Neural cell (in vitro differentiated cells): ENCODE results near the gene CDKN3. TPM values are rescaled to one million over a fixed set of nuclear protein-coding genes. Genes with fewer than 3 reads are reported as not detected.

Experiments used
- H2AFZ ChIP-seq: fragments of 200-600, 300-800 bp; sonication (generic), shearing (Covaris generic); 2 replicates; pipeline ENCODE4 v1.6.0; 2014; ENCODE audit warnings: low read depth, mild to moderate bottlenecking, antibody characterized with exemption, low read length, moderate library complexity
- H3F3A ChIP-seq: fragments of 200-600 bp; shearing (Covaris generic); 2 replicates; pipeline ENCODE4 v1.6.1; 2016; ENCODE audit warnings: mild to moderate bottlenecking, moderate library complexity, mixed read lengths, antibody characterized with exemption, low read length; ENCODE audit not compliant: insufficient read depth, poor library complexity, severe bottlenecking
- H3K27ac ChIP-seq: fragments of 200-600, 300-800 bp; sonication (generic), shearing (Covaris generic); 2 replicates; pipeline ENCODE4 v1.5.1; 2014; ENCODE audit warnings: mild to moderate bottlenecking, low read length, moderate library complexity
- H3K27me3 ChIP-seq: fragments of 300-800, 200-600 bp; sonication (generic), shearing (Covaris generic); 2 replicates; pipeline ENCODE4 v1.6.0; 2014; ENCODE audit warnings: mild to moderate bottlenecking, low read depth, low read length, moderate library complexity; ENCODE audit not compliant: insufficient read depth
- H3K36me3 ChIP-seq: fragments of 300-800, 200-600 bp; sonication (generic), shearing (Covaris generic); 2 replicates; pipeline ENCODE4 v1.5.1; 2014; ENCODE audit warnings: mild to moderate bottlenecking, antibody characterized with exemption, low read length, moderate library complexity; ENCODE audit not compliant: insufficient read depth
- H3K4me2 ChIP-seq: fragments of 300-800, 200-600 bp; sonication (generic), shearing (Covaris generic); 2 replicates; pipeline ENCODE4 v1.6.0; 2014; ENCODE audit warnings: mild to moderate bottlenecking, low read length
- H3K4me3 ChIP-seq: fragments of 300-800, 200-600 bp; sonication (generic), shearing (Covaris generic); 2 replicates; pipeline ENCODE4 v1.5.1; 2014; ENCODE audit warnings: mild to moderate bottlenecking, low read length, moderate library complexity
- H3K79me2 ChIP-seq: fragments of 200-600 bp; shearing (Covaris generic); replicated peaks from 2 replicates; pipeline ENCODE4 v1.6.0; 2014; ENCODE audit warnings: mild to moderate bottlenecking, low read length, moderate library complexity; ENCODE audit not compliant: insufficient read depth
- H3K9ac ChIP-seq: fragments of 300-800, 200-600 bp; sonication (generic), shearing (Covaris generic); 2 replicates; pipeline ENCODE4 v1.6.1; 2016; ENCODE audit warnings: mild to moderate bottlenecking, low read length, mixed read lengths
- H3K9me2 ChIP-seq: fragments of 200-600 bp; shearing (Covaris generic); 2 replicates; pipeline ENCODE4 v1.6.1; 2016; ENCODE audit warnings: mild to moderate bottlenecking, low read length, mixed read lengths; ENCODE audit not compliant: insufficient read depth
- H3K9me3 ChIP-seq: fragments of 200-600, 300-800 bp; sonication (generic), shearing (Covaris generic); 2 replicates; pipeline ENCODE4 v1.6.1; 2016; ENCODE audit warnings: mild to moderate bottlenecking, mixed run types, low read length, moderate library complexity, mixed read lengths
- H4K20me1 ChIP-seq: fragments of 200-600 bp; shearing (Covaris generic); 2 replicates; pipeline ENCODE4 v1.6.1; 2016; ENCODE audit warnings: mild to moderate bottlenecking, mixed run types; ENCODE audit not compliant: insufficient read depth
- CTCF ChIP-seq: fragments of 450-650 bp; IDR thresholded peaks from 2 replicates; pipeline ENCODE4 v1.5.1; 2014; ENCODE audit warnings: antibody characterized with exemption, mild to moderate bottlenecking, moderate library complexity; ENCODE audit not compliant: poor library complexity, severe bottlenecking
- EP300 ChIP-seq: fragments of 450-650 bp; conservative IDR thresholded peaks from 2 replicates; pipeline ENCODE4 v1.6.1; 2014; ENCODE audit warnings: antibody characterized with exemption, mild to moderate bottlenecking, moderate library complexity; ENCODE audit not compliant: poor library complexity, severe bottlenecking
- EZH2 ChIP-seq: fragments of 200-600, 300-800 bp; shearing (Covaris generic), sonication (generic); IDR thresholded peaks from 2 replicates; pipeline ENCODE4 v1.6.1; 2014; ENCODE audit warnings: antibody characterized with exemption, low read length, borderline replicate concordance, mild to moderate bottlenecking; ENCODE audit not compliant: insufficient read depth, poor library complexity, severe bottlenecking
- MXI1 ChIP-seq: fragments of 450-650 bp; conservative IDR thresholded peaks from 2 replicates; pipeline ENCODE4 v1.6.1; 2014; ENCODE audit warnings: antibody characterized with exemption, mild to moderate bottlenecking; ENCODE audit not compliant: poor library complexity, severe bottlenecking
- POLR2AphosphoS5 ChIP-seq: IDR thresholded peaks from 2 replicates; pipeline ENCODE4 v1.6.1; 2012
- RAD21 ChIP-seq: fragments of 450-650 bp; conservative IDR thresholded peaks from 2 replicates; pipeline ENCODE4 v1.6.1; 2014; ENCODE audit warnings: antibody characterized with exemption, mild to moderate bottlenecking, moderate library complexity
- REST ChIP-seq: IDR thresholded peaks from 2 replicates; pipeline ENCODE4 v1.6.1; 2012; ENCODE audit warnings: borderline replicate concordance
- SMC3 ChIP-seq: fragments of 450-650 bp; conservative IDR thresholded peaks from 2 replicates; pipeline ENCODE4 v1.6.1; 2014; ENCODE audit warnings: antibody characterized with exemption, mild to moderate bottlenecking, moderate library complexity; ENCODE audit not compliant: poor library complexity
- TAF1 ChIP-seq: IDR thresholded peaks from 2 replicates; pipeline ENCODE4 v1.6.1; 2012; ENCODE audit warnings: low read depth
- polyA plus RNA-seq: library from polyadenylated mRNA; depleted of rRNA; stranded (reverse); fragments of >200 nt; gene quantifications from 2 replicates; pipeline ENCODE4 v1.2.3, GENCODE V29; 2014

The CDKN3 gene
- polyA plus RNA-seq, 1 donor from 2014 or later, result 5.9 TPM

DNA sequence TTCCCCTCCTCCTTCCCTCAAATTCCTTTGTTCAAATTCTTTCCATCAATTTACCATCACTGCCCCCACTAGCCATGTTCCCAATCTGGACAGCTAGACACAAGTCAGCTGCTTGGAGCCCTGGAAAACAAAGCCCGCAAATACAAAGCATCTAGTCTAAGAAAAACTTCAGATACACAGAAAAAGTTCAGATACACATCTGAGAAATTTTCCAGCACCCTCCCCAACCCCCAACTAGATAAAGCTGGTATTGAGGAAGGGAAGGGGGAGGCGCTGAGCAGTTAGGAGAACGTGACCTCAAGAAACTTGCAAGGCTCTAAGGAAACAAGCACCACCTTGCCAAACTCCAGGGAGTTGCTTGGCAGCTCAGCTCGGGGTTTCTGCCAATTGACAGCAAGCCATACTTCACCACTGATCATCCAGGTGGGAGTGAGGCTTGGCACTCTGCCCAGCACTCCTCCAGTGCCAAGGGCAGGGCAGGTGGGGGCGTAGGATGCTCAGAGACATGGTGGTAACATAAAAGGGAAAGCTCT is 49.4 kb downstream of the CDKN3 start:
- Histone ChIP-seq H3K9me3 (no peaks in the 10 kb centered on the region), H3K36me3 (no peaks in the 10 kb centered on the region), H3K4me2 (no peak overlapping the region), H3K27me3 (no peaks in the 10 kb centered on the region), H3K79me2 (no peaks in the 10 kb centered on the region), H3K27ac (no peak overlapping the region), H3K9me2 (no peaks in the 10 kb centered on the region), H2AFZ (no peak overlapping the region), H3K9ac (no peak overlapping the region), H4K20me1 (no peaks in the 10 kb centered on the region), H3F3A (no peaks in the 10 kb centered on the region), H3K4me3 (no peak overlapping the region)
- TF ChIP-seq CTCF (no peak), MXI1 (no peak), RAD21 (no peak), SMC3 (no peak), TAF1 (no peak), EZH2 (no peak), REST (no peak), POLR2AphosphoS5 (no peak), EP300 (no peak)

GRCh38 chr14:54447231-54447692 is 50.5 kb downstream of the CDKN3 start:
- Histone ChIP-seq H3K9ac (no peak overlapping the region), H3K36me3 (no peaks in the 10 kb centered on the region), H3K4me3 (no peak overlapping the region), H4K20me1 (no peaks in the 10 kb centered on the region), H3F3A (no peaks in the 10 kb centered on the region), H3K79me2 (no peaks in the 10 kb centered on the region), H3K27ac (no peak overlapping the region), H3K27me3 (no peaks in the 10 kb centered on the region), H3K9me2 (no peaks in the 10 kb centered on the region), H2AFZ (no peak overlapping the region), H3K4me2 (no peak overlapping the region), H3K9me3 (no peaks in the 10 kb centered on the region)
- TF ChIP-seq MXI1 (no peak), REST (no peak), SMC3 (no peak), TAF1 (no peak), POLR2AphosphoS5 (no peak), EP300 (no peak), CTCF (no peak), EZH2 (no peak), RAD21 (no peak)
